Stomach (tissue), 9 donors: ENCODE results near the gene CPAMD8. TPM values are rescaled to one million over a fixed set of nuclear protein-coding genes. Genes with fewer than 3 reads are reported as not detected.
"Not testable (repeated sequence)": the region's sequence is repeated elsewhere in the genome, so short reads cannot be mapped to it uniquely, and the experiment has no call there.

Source experiments
- DNase-seq, 2 donors: peaks; one replicate each; pipeline versions ENCODE4 v3.0.0 to v3.0.0-alpha.2; 2013 to 2019
- H3K27ac ChIP-seq, 5 donors: fragments of 200-600 bp in 4 of 5; sonication (generic) in 4 of 5; one replicate each; pipeline ENCODE4 v1.5.1; 2013 to 2019; ENCODE audit warnings: mild to moderate bottlenecking in 1 of 5, moderate library complexity in 1 of 5
- H3K27me3 ChIP-seq, 3 donors: fragments of 200-600 bp; sonication (generic); one replicate each; pipeline ENCODE4 v1.5.1; 2017 to 2019; ENCODE audit warnings: mixed run types in 1 of 3
- H3K36me3 ChIP-seq, 4 donors: fragments of 200-600 bp; sonication (generic); 1 replicate in 3 of 4; 2 replicates in 1 of 4; pipeline ENCODE4 v1.5.1; 2016 to 2019
- H3K4me1 ChIP-seq, 4 donors: fragments of 200-600 bp; sonication (generic); one replicate each; pipeline ENCODE4 v1.5.1; 2016 to 2019
- H3K4me3 ChIP-seq, 4 donors: fragments of 200-600 bp; sonication (generic) in 3 of 4; one replicate each; pipeline ENCODE4 v1.5.1; 2016 to 2019; ENCODE audit warnings: mild to moderate bottlenecking in 1 of 4
- H3K9me3 ChIP-seq, 4 donors: fragments of 200-600 bp; sonication (generic); one replicate each; pipeline ENCODE4 v1.5.1; 2016 to 2019
- EP300 ChIP-seq: sonication (generic); formaldehyde crosslinking; IDR thresholded peaks from one replicate; pipeline ENCODE4 v1.6.1; 2017; ENCODE audit warnings: antibody characterized with exemption
- POLR2A ChIP-seq, 4 donors: fragments of 450-650 bp; IDR thresholded peaks; one replicate each; pipeline ENCODE4 v1.6.1; 2016; ENCODE audit warnings: antibody characterized with exemption in 4 of 4, control low read depth in 2 of 4, mild to moderate bottlenecking in 1 of 4, moderate library complexity in 1 of 4
- POLR2AphosphoS5 ChIP-seq, 3 donors: sonication (generic); formaldehyde crosslinking; IDR thresholded peaks; one replicate each; pipeline ENCODE4 v1.6.1; 2016; ENCODE audit warnings: antibody characterized with exemption in 3 of 3
- WGBS, 5 donors: extraction: QIAGEN DNeasy Blood & Tissue Kit in 3 of 5; methylation state at CpG; one replicate each; pipeline versions ENCODE4 v1.1.5 to v1.1.7; 2013 to 2018; 5-methylcytosine and 5-hydroxymethylcytosine counted together
- intact Hi-C: fragments of 100-400 bp; cut with DNase I; formaldehyde crosslinking; loops from one replicate; pipeline ENCODE4 v1.15.1; 2023; ENCODE audit warnings: low total_unique reads
- polyA plus RNA-seq, 3 donors: library from polyadenylated mRNA; stranded (reverse); fragments of 200-250 nt; gene quantifications; one replicate each; pipeline ENCODE4 v1.2.3, GENCODE V29; 2013
- total RNA-seq, 5 donors: library from RNA; depleted of rRNA; stranded (reverse); fragments of >200 nt; gene quantifications; one replicate each; pipeline versions ENCODE4 v1.1.0 to v1.2.3, GENCODE V29; 2014 to 2016
- TF ChIP-seq, protein P1 (sequence below), 7 experiments: fragments of 450-650 bp in 4 of 7; fragments of 200-600 bp in 3 of 7; sonication (generic) in 3 of 7; IDR thresholded peaks; one replicate each; pipeline ENCODE4 v1.5.1; 2016 to 2019; ENCODE audit warnings: antibody characterized with exemption in 7 of 7, control low read depth in 2 of 7, mild to moderate bottlenecking in 1 of 7
- donor health status: healthy with polysubstance abuse.
- donor health status: Bipolar disorder and iron deficiency.
- donor health status: healthy.

The CPAMD8 gene
- total and polyA plus RNA-seq, 8 donors = 0.43 to 221 (median 8.6) TPM

DNA sequence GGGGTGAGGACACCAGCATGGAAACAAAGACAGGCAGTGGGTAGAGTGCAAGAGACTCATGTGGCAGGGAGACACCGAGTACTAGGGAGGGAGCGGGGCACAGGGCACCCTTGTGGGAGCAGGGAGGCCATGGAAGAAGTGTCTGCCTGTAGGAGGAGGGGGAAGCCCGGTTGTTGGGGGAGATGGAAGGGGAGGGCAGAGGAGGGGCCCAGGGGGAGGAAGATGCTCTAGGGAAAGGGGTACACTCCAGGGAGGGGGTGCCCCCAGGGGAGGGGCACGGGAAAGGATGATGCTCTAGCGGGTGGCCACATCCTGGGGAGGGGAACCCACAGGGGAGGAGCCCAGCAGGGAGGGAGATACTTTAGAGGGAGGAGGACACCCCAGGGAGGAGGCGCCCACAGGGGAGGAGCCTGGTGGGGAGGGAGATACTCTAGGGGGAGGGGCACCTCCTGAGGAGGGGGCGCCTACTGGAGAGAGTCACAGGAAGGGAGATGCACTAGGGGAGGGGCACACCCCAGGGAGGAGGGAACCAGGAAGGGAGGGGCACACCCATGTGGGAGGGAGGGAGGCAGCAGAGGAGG is 24.9 kb downstream of the CPAMD8 start:
- H3K4me3 ChIP-seq = no peak overlapping the region
- peak in 1 of 2 donors; percentile 66 for DNase-seq
- H3K27ac ChIP-seq = no peak overlapping the region
- H3K36me3 ChIP-seq = no peaks in the 10 kb centered on the region
- H3K9me3 ChIP-seq = peaks cover 0 to 14% (median 10%) of the 10 kb centered on the region in 4 donors
- H3K4me1 ChIP-seq = no peaks in the 10 kb centered on the region
- intact Hi-C loops = no loop called here
- 56 to 65% (median 63%) methylated on average over 7 of the region's 7 CpGs for WGBS, 5 donors
- no peak for TF ChIP-seq EP300
- TF ChIP-seq POLR2A (IDR thresholded peaks at IDR 0.05) = no peak
- TF ChIP-seq, protein P1, sequence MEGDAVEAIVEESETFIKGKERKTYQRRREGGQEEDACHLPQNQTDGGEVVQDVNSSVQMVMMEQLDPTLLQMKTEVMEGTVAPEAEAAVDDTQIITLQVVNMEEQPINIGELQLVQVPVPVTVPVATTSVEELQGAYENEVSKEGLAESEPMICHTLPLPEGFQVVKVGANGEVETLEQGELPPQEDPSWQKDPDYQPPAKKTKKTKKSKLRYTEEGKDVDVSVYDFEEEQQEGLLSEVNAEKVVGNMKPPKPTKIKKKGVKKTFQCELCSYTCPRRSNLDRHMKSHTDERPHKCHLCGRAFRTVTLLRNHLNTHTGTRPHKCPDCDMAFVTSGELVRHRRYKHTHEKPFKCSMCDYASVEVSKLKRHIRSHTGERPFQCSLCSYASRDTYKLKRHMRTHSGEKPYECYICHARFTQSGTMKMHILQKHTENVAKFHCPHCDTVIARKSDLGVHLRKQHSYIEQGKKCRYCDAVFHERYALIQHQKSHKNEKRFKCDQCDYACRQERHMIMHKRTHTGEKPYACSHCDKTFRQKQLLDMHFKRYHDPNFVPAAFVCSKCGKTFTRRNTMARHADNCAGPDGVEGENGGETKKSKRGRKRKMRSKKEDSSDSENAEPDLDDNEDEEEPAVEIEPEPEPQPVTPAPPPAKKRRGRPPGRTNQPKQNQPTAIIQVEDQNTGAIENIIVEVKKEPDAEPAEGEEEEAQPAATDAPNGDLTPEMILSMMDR (IDR thresholded peaks at IDR 0.05) = no peak
- TF ChIP-seq POLR2AphosphoS5 (IDR thresholded peaks at IDR 0.05) = no peak
- peaks cover 0 to 16% (median 0%) of the 10 kb centered on the region in 3 donors for H3K27me3 ChIP-seq

DNA sequence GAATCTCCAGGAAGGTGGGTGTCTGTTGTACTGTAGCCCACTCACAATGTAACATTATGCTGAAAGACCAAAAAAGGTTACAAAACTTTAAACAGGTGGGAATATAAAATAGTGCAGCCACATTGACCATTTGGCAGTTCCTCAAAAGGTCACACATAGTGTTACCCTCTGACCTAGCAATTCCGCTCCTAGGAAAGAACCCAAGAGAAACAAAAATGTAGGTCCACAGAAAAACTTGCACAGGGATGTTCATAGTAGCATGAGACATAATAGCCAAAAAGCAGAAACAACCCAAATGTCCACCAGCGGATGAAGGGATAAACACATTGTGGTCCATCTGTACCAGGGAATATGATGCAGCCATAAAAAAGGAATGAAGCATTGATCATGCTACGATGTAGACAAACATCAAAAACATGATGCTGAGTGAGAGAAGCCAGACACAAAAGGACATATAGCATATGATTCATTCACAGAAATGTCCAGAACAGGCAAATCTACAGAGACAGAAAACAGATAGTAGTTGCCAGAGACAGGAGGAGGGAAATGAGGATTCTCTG is 27.9 kb downstream of the CPAMD8 start:
- Histone ChIP-seq H3K27ac (no peak overlapping the region), H3K4me1 (no peaks in the 10 kb centered on the region), H3K36me3 (no peaks in the 10 kb centered on the region), H3K4me3 (no peak overlapping the region), H3K27me3 (peaks cover 0 to 6% (median 0%) of the 10 kb centered on the region in 3 donors), H3K9me3 (peaks cover 0 to 20% (median 10%) of the 10 kb centered on the region in 4 donors)
- TF ChIP-seq EP300 (no peak), POLR2AphosphoS5 (IDR thresholded peaks at IDR 0.05) (no peak)
- TF ChIP-seq, protein P1 (IDR thresholded peaks at IDR 0.05) = no peak
- 94 to 100% (median 99%) methylated on average over 3 of the region's 3 CpGs for WGBS, 5 donors
- no peak for DNase-seq
- intact Hi-C loops = no loop called here

DNA sequence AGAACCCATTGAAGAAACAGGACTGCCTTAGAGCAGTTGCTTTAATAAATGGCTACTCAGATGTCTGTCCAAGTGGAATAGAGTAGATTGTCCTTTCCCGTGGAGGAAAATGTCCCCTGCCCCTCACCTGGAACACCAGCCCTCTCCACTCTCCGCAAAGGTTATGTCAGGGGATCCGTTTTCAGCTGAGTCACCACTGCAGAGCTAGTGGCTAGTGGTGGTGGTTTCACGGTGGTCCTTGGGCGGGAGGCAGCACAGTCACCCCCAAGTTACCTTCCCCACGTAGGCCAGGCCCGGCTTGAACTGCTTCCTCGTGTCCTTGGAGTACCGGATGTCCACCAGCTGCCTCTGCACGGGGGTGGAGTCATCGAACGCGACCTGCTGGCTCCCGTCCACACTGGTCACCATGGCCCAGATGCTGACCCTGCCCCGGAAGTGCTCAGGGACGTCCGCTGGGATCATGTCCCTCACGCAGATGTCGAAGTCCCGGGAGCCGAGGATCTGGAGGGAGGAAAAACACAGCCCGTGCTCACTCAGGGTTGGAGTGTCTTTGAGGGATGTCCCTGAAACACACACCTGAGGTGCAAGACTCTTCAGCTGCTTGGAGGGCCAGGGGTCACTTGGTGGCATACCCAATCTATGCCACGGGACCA is 29.6 kb downstream of the CPAMD8 start:
- H3K27me3 ChIP-seq, DNase-seq, H3K4me1 ChIP-seq, H3K36me3 ChIP-seq, H3K4me3 ChIP-seq, intact Hi-C loops, H3K27ac ChIP-seq: not testable (repeated sequence)
- 82 to 93% (median 87%) methylated on average over 15 to 22 of the region's 23 CpGs for WGBS, 5 donors
- peaks cover 0 to 23% (median 10%) of the 10 kb centered on the region in 4 donors for H3K9me3 ChIP-seq

DNA sequence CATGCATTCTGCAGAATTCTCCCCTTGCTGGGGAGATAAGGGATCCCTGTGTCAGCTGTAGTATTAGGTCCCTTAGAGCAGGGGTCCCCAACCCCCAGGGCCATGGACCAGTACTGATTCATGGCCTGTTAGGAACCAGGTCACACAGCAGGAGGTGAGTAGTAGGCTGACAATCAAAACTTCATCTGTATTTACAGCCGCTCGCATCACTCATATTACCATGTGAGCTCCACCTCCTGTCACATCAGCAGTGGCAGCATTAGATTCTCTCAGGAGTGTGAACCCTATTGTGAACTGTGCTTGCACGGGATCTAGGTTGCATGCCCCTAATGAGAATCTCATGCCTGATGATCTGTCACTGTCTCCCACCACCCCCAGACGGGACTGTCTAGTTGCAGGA is 37.9 kb downstream of the CPAMD8 start:
- Histone ChIP-seq H3K4me1 (no peaks in the 10 kb centered on the region), H3K27me3 (no peaks in the 10 kb centered on the region), H3K4me3 (no peak overlapping the region), H3K9me3 (peaks cover 0 to 4% (median 1%) of the 10 kb centered on the region in 4 donors), H3K36me3 (no peaks in the 10 kb centered on the region), H3K27ac (no peak overlapping the region)
- WGBS, 5 donors = 77 to 95% (median 87%) methylated on average over 4 of the region's 4 CpGs
- no peak for TF ChIP-seq POLR2A (IDR thresholded peaks at IDR 0.05)
- no peak for TF ChIP-seq EP300
- TF ChIP-seq, protein P1 (IDR thresholded peaks at IDR 0.05) = no peak
- TF ChIP-seq POLR2AphosphoS5 (IDR thresholded peaks at IDR 0.05) = no peak
- no peak for DNase-seq
- intact Hi-C loops = no loop called here

DNA sequence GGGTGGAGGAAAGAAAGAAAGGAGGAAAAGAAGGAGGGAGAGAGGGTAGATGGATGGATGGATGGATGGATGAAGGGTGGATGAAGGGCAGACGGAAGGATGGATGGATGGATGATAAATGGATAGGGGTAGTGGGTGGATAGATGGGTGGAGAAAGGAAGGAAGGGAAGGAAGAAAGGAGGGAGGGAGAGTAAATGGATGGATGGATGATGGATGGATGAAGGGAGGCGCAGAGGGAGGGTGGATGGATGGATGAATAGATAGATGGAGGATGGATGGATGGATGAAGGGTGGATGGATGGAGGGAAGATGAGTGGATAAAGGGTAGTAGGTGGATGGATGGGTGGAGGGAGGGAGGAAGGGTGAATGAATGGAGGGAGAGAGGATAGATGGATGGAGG is 41.2 kb downstream of the CPAMD8 start:
- intact Hi-C loops = no loop called here
- no peak for DNase-seq
- H3K36me3 ChIP-seq = no peaks in the 10 kb centered on the region
- no peak overlapping the region for H3K4me3 ChIP-seq
- 91 to 95% (median 93%) methylated on average over 2 of the region's 2 CpGs for WGBS, 5 donors
- H3K27ac ChIP-seq = no peak overlapping the region
- no peaks in the 10 kb centered on the region for H3K4me1 ChIP-seq
- no peaks in the 10 kb centered on the region for H3K27me3 ChIP-seq
- peaks cover 0 to 6% (median 0%) of the 10 kb centered on the region in 4 donors for H3K9me3 ChIP-seq
- no peak for TF ChIP-seq POLR2A (IDR thresholded peaks at IDR 0.05)
- TF ChIP-seq EP300 = no peak
- no peak for TF ChIP-seq POLR2AphosphoS5 (IDR thresholded peaks at IDR 0.05)
- TF ChIP-seq, protein P1 (IDR thresholded peaks at IDR 0.05) = no peak

DNA sequence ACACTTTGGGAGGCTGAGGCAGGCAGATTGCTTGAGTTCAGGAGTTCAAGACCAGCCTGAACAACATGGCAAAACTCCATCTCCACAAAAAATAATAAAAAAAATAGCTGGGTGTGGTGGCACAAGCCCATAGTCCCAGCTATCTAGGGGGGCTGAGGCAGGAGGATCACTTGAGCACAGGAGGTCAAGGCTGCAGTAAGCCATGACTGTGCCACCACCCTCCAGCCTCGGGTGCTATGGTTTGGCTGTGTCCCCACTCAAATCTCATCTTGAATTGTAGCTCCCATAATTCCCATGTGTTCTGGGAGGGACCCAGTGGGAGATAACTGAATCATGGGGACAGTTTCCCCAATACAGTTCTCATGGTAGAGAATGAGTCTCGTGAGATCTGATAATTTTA is 44.0 kb downstream of the CPAMD8 start:
- H3K4me1 ChIP-seq, H3K27ac ChIP-seq, H3K27me3 ChIP-seq, DNase-seq, H3K9me3 ChIP-seq, intact Hi-C loops, H3K4me3 ChIP-seq, H3K36me3 ChIP-seq: not testable (repeated sequence)
- 79 to 90% (median 83%) methylated on average over 2 of the region's 2 CpGs for WGBS, 5 donors
